Measurements from ENCODE around the gene VPS4B.

DNA sequence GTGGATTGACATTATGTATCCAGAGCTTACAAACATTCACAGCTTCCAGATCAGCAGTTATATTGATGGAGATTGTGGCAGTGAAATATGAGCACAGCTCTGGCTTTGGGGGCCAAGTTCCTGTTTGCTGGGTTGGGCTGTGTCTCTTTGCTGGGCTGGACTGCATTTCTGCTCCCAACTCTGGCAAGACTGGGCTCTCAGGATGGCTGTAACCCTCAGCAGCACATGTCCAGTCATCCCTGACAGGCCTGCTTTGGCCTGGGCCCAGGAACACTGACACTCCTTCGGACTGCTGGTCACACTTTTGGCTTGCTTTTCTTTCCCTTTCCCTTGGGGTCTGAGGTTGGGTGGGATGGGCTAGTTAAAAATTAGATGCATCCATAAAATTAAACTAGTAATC lies 17.9 kb upstream of the VPS4B start:
- TF ChIP-seq POLR2A (IDR thresholded peaks at IDR 0.05), result no peak
- TF ChIP-seq, protein P1, sequence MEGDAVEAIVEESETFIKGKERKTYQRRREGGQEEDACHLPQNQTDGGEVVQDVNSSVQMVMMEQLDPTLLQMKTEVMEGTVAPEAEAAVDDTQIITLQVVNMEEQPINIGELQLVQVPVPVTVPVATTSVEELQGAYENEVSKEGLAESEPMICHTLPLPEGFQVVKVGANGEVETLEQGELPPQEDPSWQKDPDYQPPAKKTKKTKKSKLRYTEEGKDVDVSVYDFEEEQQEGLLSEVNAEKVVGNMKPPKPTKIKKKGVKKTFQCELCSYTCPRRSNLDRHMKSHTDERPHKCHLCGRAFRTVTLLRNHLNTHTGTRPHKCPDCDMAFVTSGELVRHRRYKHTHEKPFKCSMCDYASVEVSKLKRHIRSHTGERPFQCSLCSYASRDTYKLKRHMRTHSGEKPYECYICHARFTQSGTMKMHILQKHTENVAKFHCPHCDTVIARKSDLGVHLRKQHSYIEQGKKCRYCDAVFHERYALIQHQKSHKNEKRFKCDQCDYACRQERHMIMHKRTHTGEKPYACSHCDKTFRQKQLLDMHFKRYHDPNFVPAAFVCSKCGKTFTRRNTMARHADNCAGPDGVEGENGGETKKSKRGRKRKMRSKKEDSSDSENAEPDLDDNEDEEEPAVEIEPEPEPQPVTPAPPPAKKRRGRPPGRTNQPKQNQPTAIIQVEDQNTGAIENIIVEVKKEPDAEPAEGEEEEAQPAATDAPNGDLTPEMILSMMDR (IDR thresholded peaks at IDR 0.05), result no peak
